Common myeloid progenitor, CD34-positive (primary cell): Measurements from ENCODE around the gene NKAIN4.

Experiments
- CTCF ChIA-PET: fragments of 350-600 bp; sonication (Branson Sonifier 250); formaldehyde crosslinking; loops from one replicate; lab custom pipeline; 2021; ENCODE audit warnings: antibody characterized with exemption; lab: Charles Lee
- POLR2A ChIA-PET: fragments of 350-600 bp; sonication (Branson Sonifier 250); formaldehyde crosslinking; loops from one replicate; lab custom pipeline; 2021; ENCODE audit warnings: antibody characterized with exemption; lab: Charles Lee
- DNase-seq, 3 donors: peaks; one replicate each; pipeline versions ENCODE4 v3.0.0 to v3.0.0-alpha.2; 2013
- H3K27ac ChIP-seq, 2 experiments: 1 replicate in 1 of 2; 2 replicates in 1 of 2; pipeline ENCODE4 v1.7.0; 2013; ENCODE audit warnings: inconsistent platforms in 2 of 2, low read length in 2 of 2, mild to moderate bottlenecking in 2 of 2, low read depth in 1 of 2, moderate library complexity in 1 of 2; ENCODE audit not compliant: severe bottlenecking in 2 of 2, insufficient read depth in 1 of 2, poor library complexity in 1 of 2
- H3K27me3 ChIP-seq, 5 experiments: replicated peaks in 2 of 5; 1 replicate in 3 of 5; 2 replicates in 2 of 5; pipeline versions ENCODE4 v1.6.1 to v1.7.0; 2013; ENCODE audit warnings: low read length in 4 of 5, mild to moderate bottlenecking in 2 of 5, moderate library complexity in 2 of 5, inconsistent platforms in 1 of 5; ENCODE audit not compliant: insufficient read depth in 5 of 5, control insufficient read depth in 4 of 5
- H3K36me3 ChIP-seq, 4 experiments: 1 replicate in 2 of 4; 2 replicates in 2 of 4; pipeline versions ENCODE4 v1.6.1 to v1.7.0; 2013; ENCODE audit warnings: low read length in 3 of 4, control low read depth in 1 of 4, mild to moderate bottlenecking in 1 of 4; ENCODE audit not compliant: control insufficient read depth in 4 of 4, insufficient read depth in 4 of 4
- H3K4me1 ChIP-seq, 4 experiments: 1 replicate in 3 of 4; 2 replicates in 1 of 4; pipeline versions ENCODE4 v1.6.1 to v1.7.1; 2013; ENCODE audit warnings: low read length in 3 of 4, mild to moderate bottlenecking in 3 of 4, control low read depth in 1 of 4, inconsistent platforms in 1 of 4, moderate library complexity in 1 of 4; ENCODE audit not compliant: control insufficient read depth in 4 of 4, insufficient read depth in 4 of 4; ENCODE audit errors: control extremely low read depth in 1 of 4
- H3K4me3 ChIP-seq, 7 experiments: 1 replicate in 4 of 7; 2 replicates in 3 of 7; pipeline versions ENCODE4 v1.5.1 to v1.7.0; 2013; ENCODE audit warnings: mild to moderate bottlenecking in 7 of 7, low read length in 6 of 7, moderate library complexity in 6 of 7, inconsistent platforms in 2 of 7, low read depth in 2 of 7, control low read depth in 1 of 7; ENCODE audit not compliant: insufficient read depth in 4 of 7, control insufficient read depth in 1 of 7; ENCODE audit errors: extremely low read depth in 1 of 7
- H3K9me3 ChIP-seq, 5 experiments: 1 replicate in 4 of 5; 2 replicates in 1 of 5; pipeline versions ENCODE4 v1.6.1 to v1.7.1; 2013; ENCODE audit warnings: low read length in 4 of 5, mild to moderate bottlenecking in 2 of 5, inconsistent platforms in 1 of 5, low read depth in 1 of 5, moderate library complexity in 1 of 5; ENCODE audit not compliant: control insufficient read depth in 4 of 5, insufficient read depth in 2 of 5; ENCODE audit errors: control extremely low read depth in 1 of 5
- WGBS: methylation state at CpG from one replicate; pipeline ENCODE4 v1.1.5; 2013; ENCODE audit not compliant: insufficient coverage; 5-methylcytosine and 5-hydroxymethylcytosine counted together

Gene NKAIN4

GRCh38 chr20:63289311-63290135 lies 35.3 kb upstream of the NKAIN4 start:
- peaks cover 0 to 17% (median under 1%) of the 10 kb centered on the region in 5 experiments for H3K27me3 ChIP-seq
- no peak for DNase-seq
- ChIA-PET POLR2A (no interaction called here), CTCF (interaction anchor here (0.7 to 1.4 kb wide), 2 partner anchors 16 to 66 kb away, joined by 4 read pairs; no protein-coding TSS in a partner anchor)
- no peak overlapping the region for H3K27ac ChIP-seq
- H3K9me3 ChIP-seq: no peaks in the 10 kb centered on the region
- no peak overlapping the region for H3K4me3 ChIP-seq
- peaks cover 0 to 41% (median 29%) of the 10 kb centered on the region in 4 experiments for H3K36me3 ChIP-seq
- no peaks in the 10 kb centered on the region for H3K4me1 ChIP-seq
- 93% methylated on average over 23 of the region's 25 CpGs for WGBS

- WGBS: 95% methylated on average over 26 of the region's 28 CpGs
- H3K4me1 ChIP-seq: no peaks in the 10 kb centered on the region
- peaks cover 0 to 12% (median 0%) of the 10 kb centered on the region in 5 experiments for H3K27me3 ChIP-seq
- CTCF ChIA-PET: interaction anchor here (0.7 to 1.4 kb wide), 2 partner anchors 15 to 65 kb away, joined by 4 read pairs; no protein-coding TSS in a partner anchor
- H3K27ac ChIP-seq: no peak overlapping the region
- DNase-seq: no peak
- no peak overlapping the region for H3K4me3 ChIP-seq
- no peaks in the 10 kb centered on the region for H3K9me3 ChIP-seq
- peaks cover 0 to 44% (median 31%) of the 10 kb centered on the region in 4 experiments for H3K36me3 ChIP-seq
- POLR2A ChIA-PET: no interaction called here
These were observed 34.5 kb upstream of the NKAIN4 start for GRCh38 chr20:63288581-63289251.

- H3K4me3 ChIP-seq: no peak overlapping the region
- no peaks in the 10 kb centered on the region for H3K9me3 ChIP-seq
- no peaks in the 10 kb centered on the region for H3K4me1 ChIP-seq
- ChIA-PET POLR2A (no interaction called here), CTCF (interaction anchor here (1.2 to 1.4 kb wide), 2 partner anchors 15 to 48 kb away, joined by 3 to 4 read pairs; no protein-coding TSS in a partner anchor)
- no peak for DNase-seq
- H3K27me3 ChIP-seq: peaks cover 0 to 5% (median 0%) of the 10 kb centered on the region in 5 experiments
- peaks cover 0 to 51% (median 34%) of the 10 kb centered on the region in 4 experiments for H3K36me3 ChIP-seq
- 96% methylated on average over 51 of the region's 55 CpGs for WGBS
- H3K27ac ChIP-seq: no peak overlapping the region
These were observed 33.7 kb upstream of the NKAIN4 start for GRCh38 chr20:63287697-63288580.

GRCh38 chr20:63286781-63287696 lies 32.8 kb upstream of the NKAIN4 start:
- H3K27ac ChIP-seq: no peak overlapping the region
- no peaks in the 10 kb centered on the region for H3K4me1 ChIP-seq
- POLR2A ChIA-PET: no interaction called here
- H3K27me3 ChIP-seq: peaks cover 0 to under 1% (median 0%) of the 10 kb centered on the region in 5 experiments
- WGBS: 93% methylated on average over 14 of the region's 23 CpGs
- no peak for DNase-seq
- no peak overlapping the region for H3K4me3 ChIP-seq
- H3K36me3 ChIP-seq: peaks cover 2 to 60% (median 39%) of the 10 kb centered on the region in 4 experiments
- no peaks in the 10 kb centered on the region for H3K9me3 ChIP-seq
- CTCF ChIA-PET: interaction anchor here (1.2 kb wide), 1 partner anchor 48 kb away, joined by 3 read pairs; no protein-coding TSS in a partner anchor

- no peak for DNase-seq
- Histone ChIP-seq H3K27ac (no peak overlapping the region), H3K27me3 (no peaks in the 10 kb centered on the region), H3K4me1 (no peaks in the 10 kb centered on the region), H3K9me3 (no peaks in the 10 kb centered on the region), H3K4me3 (no peak overlapping the region), H3K36me3 (peaks cover 2 to 71% (median 46%) of the 10 kb centered on the region in 4 experiments)
- ChIA-PET POLR2A (no interaction called here), CTCF (no interaction called here)
- 97% methylated on average over 36 of the region's 44 CpGs for WGBS
These were observed 31.7 kb upstream of the NKAIN4 start for GRCh38 chr20:63285636-63286615.
